OCI-LY7 (cell line): ENCODE results near the gene A1CF. TPM values are rescaled to one million over a fixed set of nuclear protein-coding genes. Genes with fewer than 3 reads are reported as not detected.

Source experiments
- BruUV-seq: library from RNA; stranded (reverse); fragments of 400-500 nt; replicated peaks from 2 replicates; lab custom pipeline; 2021; lab: Mats Ljungman, UMichigan
- CTCF ChIA-PET: fragments of 300-600 bp; sonication (Branson Sonifier 250); formaldehyde crosslinking; loops from one replicate; lab custom pipeline; 2022; ENCODE audit warnings: antibody characterized with exemption; ENCODE audit not compliant: unreplicated experiment; lab: Charles Lee
- POLR2A ChIA-PET: fragments of 300-600 bp; sonication (Branson Sonifier 250); formaldehyde crosslinking; loops from one replicate; lab custom pipeline; 2022; ENCODE audit warnings: antibody characterized with exemption; lab: Charles Lee
- DNase-seq: peaks from one replicate; pipeline ENCODE4 v3.0.0-alpha.2; 2015; ENCODE audit warnings: low spot score
- H2AFZ ChIP-seq: fragments of 200-600 bp; sonication (generic), shearing (Covaris generic); 2 replicates; pipeline ENCODE4 v1.6.1; 2014; ENCODE audit warnings: mild to moderate bottlenecking, antibody characterized with exemption, low read length, moderate library complexity
- H3K27ac ChIP-seq: fragments of 200-600 bp; sonication (generic); 2 replicates; pipeline ENCODE4 v1.5.1; 2014; ENCODE audit warnings: mixed run types, low read depth, mild to moderate bottlenecking, moderate library complexity, low read length, inconsistent platforms; ENCODE audit not compliant: poor library complexity, severe bottlenecking
- H3K36me3 ChIP-seq: fragments of 200-600 bp; sonication (generic); 2 replicates; pipeline ENCODE4 v1.6.1; 2014; ENCODE audit warnings: mild to moderate bottlenecking, antibody characterized with exemption, low read length, moderate library complexity, mixed read lengths; ENCODE audit not compliant: insufficient read depth
- H3K4me1 ChIP-seq: fragments of 200-600 bp; sonication (generic); 2 replicates; pipeline ENCODE4 v1.5.1; 2014; ENCODE audit warnings: mild to moderate bottlenecking, low read length; ENCODE audit not compliant: insufficient read depth, poor library complexity, severe bottlenecking
- H3K4me2 ChIP-seq: fragments of 200-600 bp; sonication (generic); 2 replicates; pipeline ENCODE4 v1.6.1; 2014; ENCODE audit warnings: mild to moderate bottlenecking, low read length
- H3K4me3 ChIP-seq: fragments of 200-600 bp; sonication (generic); 2 replicates; pipeline ENCODE4 v1.5.1; 2014; ENCODE audit warnings: mild to moderate bottlenecking, low read depth, low read length; ENCODE audit not compliant: poor library complexity, severe bottlenecking
- H3K79me2 ChIP-seq: fragments of 200-600 bp; sonication (generic); 2 replicates; pipeline ENCODE4 v1.6.1; 2016; ENCODE audit warnings: low read depth, mild to moderate bottlenecking, low read length, moderate library complexity, mixed read lengths; ENCODE audit not compliant: insufficient read depth
- H3K9me2 ChIP-seq: fragments of 200-600 bp; sonication (generic); 2 replicates; pipeline ENCODE4 v1.6.1; 2016; ENCODE audit warnings: mild to moderate bottlenecking, low read length, mixed read lengths; ENCODE audit not compliant: insufficient read depth
- H3K9me3 ChIP-seq: fragments of 200-600 bp; sonication (generic); 2 replicates; pipeline ENCODE4 v1.6.1; 2014; ENCODE audit warnings: mild to moderate bottlenecking, mixed run types, low read length, mixed read lengths
- H4K20me1 ChIP-seq: fragments of 200-600 bp; sonication (generic); 2 replicates; pipeline ENCODE4 v1.6.1; 2014; ENCODE audit warnings: mild to moderate bottlenecking, antibody characterized with exemption, low read length, moderate library complexity, mixed read lengths; ENCODE audit not compliant: insufficient read depth
- CTCF ChIP-seq: fragments of 200-600 bp; sonication (generic); conservative IDR thresholded peaks from 2 replicates; pipeline ENCODE4 v1.5.1; 2014; ENCODE audit warnings: mild to moderate bottlenecking, antibody characterized with exemption, low read length, moderate library complexity, mixed read lengths
- EZH2phosphoT487 ChIP-seq: fragments of 200-600 bp; sonication (generic); IDR thresholded peaks from 2 replicates; pipeline ENCODE4 v1.6.1; 2018; ENCODE audit warnings: low read depth, borderline replicate concordance, mild to moderate bottlenecking, mixed run types, antibody characterized with exemption, low read length, moderate library complexity, mixed read lengths
- intact Hi-C: fragments of 100-400 bp; cut with micrococcal nuclease; formaldehyde crosslinking; loops from one replicate; pipeline ENCODE4 v1.10.0; 2022; ENCODE audit not compliant: unreplicated experiment
- total RNA-seq, 2 experiments: library from RNA; depleted of rRNA in 1 of 2; stranded (reverse); fragments of >200 nt in 1 of 2; shearing (Covaris generic) in 1 of 2; gene quantifications; 2 replicates each; pipeline ENCODE4 v1.2.3, GENCODE V29; 2014 to 2022

A1CF gene
- total RNA-seq, 2 experiments from 2014 or later: not detected

- no peaks in the 10 kb centered on the region for H3K4me1 ChIP-seq
- no peak overlapping the region for H2AFZ ChIP-seq
- POLR2A ChIA-PET: interaction anchor here (1.0 kb wide), 1 partner anchor 15 kb away, joined by 3 read pairs; no protein-coding TSS in a partner anchor
- no peaks in the 10 kb centered on the region for H4K20me1 ChIP-seq
- no peak overlapping the region for H3K4me3 ChIP-seq
- H3K27ac ChIP-seq: no peak overlapping the region
- DNase-seq: no peak
- no peaks in the 10 kb centered on the region for H3K79me2 ChIP-seq
- intact Hi-C loops: no loop called here
- no peak overlapping the region for H3K4me2 ChIP-seq
- BruUV-seq: no TSS peak
- no peaks in the 10 kb centered on the region for H3K36me3 ChIP-seq
- CTCF ChIA-PET: no interaction called here
- TF ChIP-seq CTCF (no peak), EZH2phosphoT487 (no peak)
- H3K9me3 ChIP-seq: no peaks in the 10 kb centered on the region
- no peaks in the 10 kb centered on the region for H3K9me2 ChIP-seq
Measured at GRCh38 chr10:50809596-50809995, 75.8 kb downstream of the A1CF start.

GRCh38 chr10:50807851-50808776, 77.3 kb downstream of the A1CF start:
- Histone ChIP-seq H3K4me3 (no peak overlapping the region), H3K4me2 (no peak overlapping the region), H3K27ac (no peak overlapping the region), H2AFZ (no peak overlapping the region), H3K36me3 (no peaks in the 10 kb centered on the region), H3K9me2 (no peaks in the 10 kb centered on the region), H3K9me3 (no peaks in the 10 kb centered on the region), H3K4me1 (no peaks in the 10 kb centered on the region), H3K79me2 (no peaks in the 10 kb centered on the region), H4K20me1 (no peaks in the 10 kb centered on the region)
- no peak for DNase-seq
- ChIA-PET CTCF (no interaction called here), POLR2A (no interaction called here)
- intact Hi-C loops: no loop called here
- BruUV-seq: no TSS peak
- TF ChIP-seq CTCF (no peak), EZH2phosphoT487 (no peak)
